HG02970 (cell line): ENCODE results near the gene CNN1.
"Not testable (repeated sequence)": the region's sequence is repeated elsewhere in the genome, so short reads cannot be mapped to it uniquely, and the experiment has no call there.

Experiments used
- ATAC-seq: cut with Tn5 transposase; IDR thresholded peaks from one replicate; pipeline ENCODE4 v1.9.1; 2021; ENCODE audit warnings: mild to moderate bottlenecking, moderate library complexity, moderate number of reproducible peaks; ENCODE audit not compliant: unreplicated experiment, low FRiP score

CNN1 gene

DNA sequence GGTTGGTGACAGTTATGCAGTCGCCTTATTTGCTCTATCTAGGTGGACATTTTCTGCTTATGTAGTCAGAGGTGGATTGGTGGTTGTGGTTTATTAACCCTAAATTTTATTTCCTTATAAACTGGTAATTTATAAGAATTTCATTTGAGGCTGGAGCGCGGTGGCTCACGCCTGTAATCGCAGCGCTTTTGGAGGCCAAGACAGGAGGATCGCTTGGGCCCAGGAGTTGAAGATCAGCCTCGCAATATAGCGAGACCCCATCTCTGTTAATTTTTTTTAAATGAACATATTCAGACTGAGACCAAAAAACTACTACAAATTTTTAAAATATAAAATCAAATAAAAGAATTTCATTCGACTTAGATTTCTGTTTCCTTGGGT is 59.4 kb downstream of the CNN1 start:
- no peak for ATAC-seq

GRCh38 chr19:11598746-11599145 is 60.1 kb downstream of the CNN1 start:
- ATAC-seq: no peak

- ATAC-seq: not testable (repeated sequence)
These were observed 61.1 kb downstream of the CNN1 start for GRCh38 chr19:11599704-11600103.
